Measurements from ENCODE around the gene NFATC2.
"Not testable (repeated sequence)": the region's sequence is repeated elsewhere in the genome, so short reads cannot be mapped to it uniquely, and the experiment has no call there.

Gene NFATC2

DNA sequence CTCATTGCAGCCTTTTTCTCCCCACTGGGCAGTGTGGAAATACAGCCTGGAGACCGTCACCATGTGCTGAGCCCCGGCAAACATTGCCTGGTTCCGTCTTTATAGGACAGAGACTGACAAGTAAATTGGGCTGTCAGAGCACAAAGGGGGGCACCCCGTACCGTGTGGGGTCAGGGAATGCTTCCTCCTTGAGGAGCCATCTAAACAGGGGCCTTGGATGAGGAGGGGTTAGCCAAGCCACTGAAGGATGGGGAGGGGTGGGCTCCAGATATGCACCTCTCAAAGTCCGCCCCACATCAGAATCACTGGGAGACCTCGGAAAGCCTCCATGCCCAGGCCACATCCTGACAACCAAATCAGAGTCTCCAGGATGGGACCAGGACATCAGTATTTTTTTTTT, 73.9 kb downstream of the NFATC2 start:
- DNase-seq: no peak

DNA sequence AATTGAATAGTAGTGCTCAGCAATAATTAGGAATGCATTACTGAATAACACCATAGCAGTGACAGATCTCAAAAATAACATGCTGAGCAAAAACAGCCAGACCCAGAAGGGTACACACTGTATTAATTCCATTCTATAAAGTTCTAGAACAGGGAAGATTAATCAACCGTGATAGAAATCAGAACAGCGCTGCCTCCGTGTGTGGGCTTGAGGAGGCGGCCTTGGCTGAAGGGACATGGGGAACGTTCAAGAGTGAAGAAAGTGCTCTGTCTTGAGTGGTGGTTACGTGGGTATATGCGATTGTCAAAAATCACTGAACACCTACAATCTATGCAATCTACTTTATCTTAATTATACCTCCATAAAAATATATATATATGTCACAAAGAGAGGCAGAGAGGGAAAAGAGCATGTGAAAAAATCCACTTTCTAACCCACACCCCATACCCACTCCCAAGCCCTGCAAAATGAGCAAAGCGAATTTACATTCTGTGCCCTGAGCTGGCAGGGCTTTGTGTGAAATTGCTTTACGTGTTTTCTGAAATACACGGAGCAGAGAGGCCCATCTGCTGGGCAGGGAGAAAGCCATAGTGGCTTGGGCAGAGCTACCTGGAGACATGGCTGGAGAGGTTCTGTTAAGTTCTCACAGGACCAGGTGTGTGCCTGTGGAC, 74.4 kb downstream of the NFATC2 start:
- DNase-seq: no peak

DNA sequence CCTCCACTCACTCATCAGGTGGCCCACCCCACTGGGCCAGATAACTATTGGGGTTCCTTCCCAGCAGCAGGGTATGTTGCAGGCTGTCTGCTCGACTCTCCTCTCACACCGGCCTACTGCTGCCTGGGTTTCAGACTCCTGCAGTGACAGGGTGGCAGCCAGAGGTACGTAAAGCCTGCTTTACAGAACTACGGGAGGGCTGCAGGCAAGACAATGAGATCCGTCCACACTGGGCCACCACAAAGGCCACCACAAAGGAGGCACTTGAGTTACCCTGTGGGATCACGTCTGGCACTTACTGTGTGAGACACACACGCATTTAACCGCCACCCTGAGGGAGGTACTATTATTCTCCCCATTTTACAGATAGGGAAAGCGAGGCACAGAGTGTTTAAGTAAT, 78.5 kb downstream of the NFATC2 start:
- no peak for DNase-seq

DNA sequence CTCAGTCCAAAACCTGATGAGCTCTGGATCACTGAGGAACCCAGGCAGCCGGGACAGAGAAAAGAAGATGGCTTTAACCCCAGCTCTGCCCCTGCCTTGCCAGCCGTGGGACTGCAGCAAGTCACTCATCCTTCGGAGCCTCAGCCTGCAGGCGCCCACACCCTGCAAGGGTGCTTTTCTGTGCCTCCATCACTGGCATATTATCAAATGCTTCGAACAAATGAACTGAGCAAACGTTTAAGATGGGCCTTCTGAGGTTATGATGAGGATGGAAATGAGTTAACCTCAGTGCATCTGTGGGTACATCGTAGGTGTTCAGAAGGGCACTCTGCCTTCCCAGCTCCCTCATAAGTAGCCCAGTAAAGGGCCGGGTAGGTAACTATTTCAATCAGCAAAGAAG, 79.0 kb downstream of the NFATC2 start:
- no peak for DNase-seq

DNA sequence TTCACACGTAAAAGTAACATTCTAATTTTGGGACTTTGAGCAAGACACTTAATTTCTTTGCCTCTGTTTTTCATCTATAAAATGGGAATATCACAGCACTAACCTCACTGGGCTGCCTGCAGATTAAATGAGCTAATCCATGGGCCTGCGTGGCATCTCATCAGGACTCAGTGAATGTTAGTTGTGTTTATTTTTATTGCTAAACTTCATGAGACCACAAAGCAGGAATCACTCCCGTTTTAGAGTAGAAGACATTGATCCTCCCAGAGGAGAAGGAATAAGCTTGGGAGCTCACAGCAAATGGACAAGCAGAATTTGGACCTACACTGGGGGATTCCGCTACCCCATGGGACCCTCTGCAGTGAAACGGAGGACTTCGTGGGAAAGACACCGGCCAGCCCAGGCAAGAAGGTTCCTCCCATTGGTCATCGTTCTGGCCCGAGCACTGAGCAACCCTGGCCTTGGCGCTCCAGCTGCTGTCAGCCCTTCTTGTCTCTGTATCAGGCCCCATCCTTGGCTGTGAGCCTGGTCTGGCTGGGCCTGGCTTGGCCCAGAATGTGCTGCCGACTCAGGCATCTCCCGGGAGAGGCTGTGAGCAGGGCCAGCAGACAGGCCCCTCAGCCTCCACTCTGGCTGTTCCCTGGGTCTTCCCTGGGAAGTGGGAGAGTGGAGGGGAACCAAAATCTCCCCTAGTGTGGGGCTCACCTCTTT, 79.8 kb downstream of the NFATC2 start:
- DNase-seq: no peak

DNA sequence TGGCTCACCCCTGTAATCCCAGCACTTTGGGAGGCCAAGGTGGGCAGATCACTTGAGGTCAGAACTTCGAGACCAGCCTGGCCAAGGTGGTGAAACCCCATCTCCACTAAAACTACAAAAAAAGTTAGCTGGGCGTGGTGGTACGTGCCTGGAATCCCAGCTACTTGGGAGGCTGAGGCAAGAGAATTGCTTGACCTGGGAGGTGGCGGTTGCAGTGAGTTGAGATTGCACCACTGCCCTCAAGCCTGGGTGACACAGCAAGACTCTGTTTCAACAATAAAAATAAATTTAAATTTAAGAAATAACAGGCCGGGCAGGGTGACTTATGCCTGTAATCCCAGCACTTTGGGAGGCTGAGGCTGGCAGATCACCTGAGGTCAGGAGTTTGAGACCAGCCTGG, 80.7 kb downstream of the NFATC2 start:
- not testable (repeated sequence) for DNase-seq

DNA sequence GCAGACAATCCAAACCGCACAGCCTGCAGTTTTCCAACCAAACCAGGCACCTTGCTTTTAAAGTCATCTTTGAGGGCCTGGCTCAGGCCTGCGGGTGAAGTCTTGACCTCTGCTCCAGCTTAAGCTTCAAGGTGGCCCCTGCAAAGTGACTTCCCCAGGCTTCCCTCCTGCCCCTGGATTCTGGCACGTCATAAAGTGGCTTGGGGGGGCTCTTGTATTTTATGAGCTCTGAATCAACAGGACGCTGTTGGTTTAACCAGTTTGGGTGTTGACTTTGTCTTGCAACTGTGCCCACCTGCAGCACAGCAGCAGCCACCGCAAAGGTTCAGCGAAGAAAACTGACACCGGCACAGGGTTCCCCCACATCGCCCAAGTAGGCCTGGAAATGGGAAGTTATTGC, 81.2 kb downstream of the NFATC2 start:
- DNase-seq: no peak

- peak; percentile 32 for DNase-seq
Observed at GRCh38 chr20:51460569-51461265, 81.8 kb downstream of the NFATC2 start.

DNA sequence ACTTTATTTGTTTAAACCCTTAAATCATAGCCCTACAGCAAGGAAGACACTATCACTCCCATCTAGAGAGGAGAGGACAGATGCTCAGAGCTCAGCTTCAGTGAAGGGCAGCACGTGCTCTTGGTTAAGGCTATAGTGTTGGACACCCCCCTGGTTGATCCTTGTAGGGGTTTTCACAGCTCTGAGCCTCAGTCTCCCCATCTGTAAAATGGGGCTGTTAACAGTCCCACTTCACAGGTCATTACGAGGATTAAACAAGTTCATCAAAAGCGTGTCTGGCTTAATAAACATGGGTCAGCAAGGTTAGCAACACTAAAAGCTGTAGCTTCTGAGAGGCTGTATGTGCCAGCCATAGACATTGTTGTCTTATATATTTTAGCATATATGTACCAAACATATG, 82.4 kb downstream of the NFATC2 start:
- DNase-seq: no peak

DNA sequence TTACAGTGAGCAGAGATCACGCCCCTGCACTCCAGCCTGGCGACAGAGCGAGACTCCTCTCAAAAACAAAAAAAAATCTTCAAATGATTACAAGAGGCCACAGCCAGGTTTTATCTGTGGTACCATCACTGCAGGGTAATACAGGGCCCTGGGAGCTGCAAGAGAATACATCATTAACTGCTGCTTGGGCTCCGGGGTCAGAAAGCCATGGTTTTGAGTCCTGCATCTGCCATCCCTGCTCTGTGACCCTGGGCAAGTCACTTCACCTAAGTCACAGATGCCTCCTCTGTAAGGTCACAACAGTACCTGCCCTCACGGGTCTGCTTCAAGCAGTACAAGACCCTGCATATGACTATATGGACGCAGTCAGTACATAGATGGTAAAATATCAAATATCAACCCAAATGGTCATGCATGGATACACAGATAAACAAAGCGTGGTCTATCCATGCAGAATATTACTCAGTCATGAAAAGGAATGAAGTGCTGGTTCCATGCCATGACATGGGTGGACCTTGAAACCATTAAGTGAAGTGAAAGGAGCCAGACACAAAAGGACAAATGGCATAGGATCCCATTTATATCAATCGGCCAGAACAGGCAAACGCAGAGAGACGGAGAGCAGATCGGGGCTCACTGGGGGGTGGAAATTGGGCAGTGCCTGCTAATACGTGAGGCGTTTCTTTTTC, 83.6 kb downstream of the NFATC2 start:
- no peak for DNase-seq

DNA sequence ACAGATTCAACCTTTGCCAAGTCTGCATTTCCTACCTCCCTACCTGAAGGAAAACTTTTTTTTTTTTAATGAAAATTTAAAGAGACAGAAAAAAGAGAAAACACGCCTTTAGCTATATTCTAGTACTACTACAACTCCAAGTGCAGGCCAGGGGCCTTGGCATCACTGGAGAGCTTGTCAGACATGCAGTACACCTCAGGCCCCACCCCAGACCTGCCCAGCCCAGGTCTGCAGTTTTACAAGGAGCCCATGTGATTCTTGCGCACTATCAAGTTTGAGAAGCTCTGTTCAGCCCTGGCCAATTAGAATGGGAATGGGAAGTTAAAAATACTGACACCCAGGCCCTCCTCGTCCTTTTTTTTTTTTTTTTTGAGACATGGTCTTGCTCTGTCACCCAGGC, 85.0 kb downstream of the NFATC2 start:
- no peak for DNase-seq

DNA sequence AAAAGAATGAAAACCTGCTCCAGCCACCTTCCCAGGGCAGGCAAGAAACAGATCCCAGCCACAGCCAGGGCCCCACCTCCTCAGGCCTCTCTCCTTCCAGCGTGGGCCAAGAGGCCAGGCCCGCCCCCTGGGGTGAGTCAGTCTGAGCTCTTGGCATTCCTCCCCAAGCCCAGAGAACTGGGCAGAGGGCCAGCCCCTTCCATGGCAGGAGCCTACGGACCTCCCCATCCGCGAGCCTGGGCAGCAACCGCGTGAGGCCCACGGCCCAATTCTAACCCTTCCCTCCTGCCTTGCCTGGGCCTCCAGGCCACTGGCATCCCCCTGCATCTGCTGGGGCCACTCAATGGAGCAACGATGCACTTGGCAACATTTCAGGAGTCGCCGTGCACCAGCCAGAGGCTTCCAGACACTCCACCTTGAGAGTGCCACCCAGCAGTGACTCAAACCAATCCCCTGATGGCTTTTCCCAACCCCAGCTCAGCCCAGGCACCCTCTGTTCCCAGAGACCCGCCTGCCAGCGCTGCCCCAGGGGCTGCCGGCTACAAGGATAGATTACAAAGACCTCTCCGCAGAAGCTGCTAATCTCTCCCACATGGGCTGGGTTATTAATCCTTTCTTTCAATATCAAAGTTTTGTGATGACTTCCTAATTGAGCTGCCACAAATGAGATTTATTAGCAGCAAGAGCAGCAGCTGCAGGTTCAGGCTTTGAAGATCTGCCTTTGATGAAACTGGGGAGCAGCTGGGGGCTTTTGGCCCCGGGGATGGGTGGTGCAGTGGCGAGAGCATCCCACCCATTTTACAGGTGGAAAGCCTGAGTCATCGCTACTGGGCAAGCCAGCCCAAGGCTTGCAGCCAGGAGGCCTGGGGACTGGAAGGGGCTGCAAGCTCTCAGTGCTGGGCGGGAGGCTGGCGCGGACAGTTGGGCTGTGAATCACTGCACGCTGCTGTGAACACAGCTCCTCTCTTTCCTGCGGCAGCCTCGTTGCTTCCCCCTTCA, 85.7 kb downstream of the NFATC2 start:
- DNase-seq: peak; percentile 12

GRCh38 chr20:51454250-51454865, 88.2 kb downstream of the NFATC2 start:
- no peak for DNase-seq

GRCh38 chr20:51452734-51453365, 89.7 kb downstream of the NFATC2 start:
- no peak for DNase-seq

DNA sequence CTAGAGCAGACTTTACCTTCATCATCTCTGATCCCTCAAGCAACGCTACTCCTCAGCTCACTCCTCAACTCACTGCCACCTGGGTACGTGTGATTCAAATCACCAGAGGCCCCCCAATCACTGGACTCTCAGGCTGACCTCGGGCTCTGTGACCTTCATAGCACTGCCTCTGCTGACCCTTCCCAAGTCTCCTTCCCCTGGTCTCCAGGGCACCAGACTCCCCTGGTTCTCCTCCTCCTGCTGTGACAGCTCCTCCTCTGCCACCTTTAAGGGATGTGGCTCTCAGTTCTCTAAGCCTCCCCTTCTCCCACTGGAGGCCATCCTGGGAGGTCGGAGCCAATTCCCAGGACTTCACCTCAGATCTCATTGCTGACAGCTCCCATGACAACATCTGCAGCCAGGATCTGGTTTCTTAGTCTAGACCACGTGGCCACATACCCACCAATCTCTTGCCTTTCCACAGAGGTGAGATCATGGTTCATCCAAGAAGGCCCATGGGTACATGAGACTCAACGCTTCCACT, 90.4 kb downstream of the NFATC2 start:
- no peak for DNase-seq

GRCh38 chr20:51451484-51451883, 91.0 kb downstream of the NFATC2 start:
- DNase-seq: no peak

GRCh38 chr20:51450984-51451383, 91.5 kb downstream of the NFATC2 start:
- no peak for DNase-seq

GRCh38 chr20:51450221-51450712, 92.3 kb downstream of the NFATC2 start:
- DNase-seq: no peak

DNA sequence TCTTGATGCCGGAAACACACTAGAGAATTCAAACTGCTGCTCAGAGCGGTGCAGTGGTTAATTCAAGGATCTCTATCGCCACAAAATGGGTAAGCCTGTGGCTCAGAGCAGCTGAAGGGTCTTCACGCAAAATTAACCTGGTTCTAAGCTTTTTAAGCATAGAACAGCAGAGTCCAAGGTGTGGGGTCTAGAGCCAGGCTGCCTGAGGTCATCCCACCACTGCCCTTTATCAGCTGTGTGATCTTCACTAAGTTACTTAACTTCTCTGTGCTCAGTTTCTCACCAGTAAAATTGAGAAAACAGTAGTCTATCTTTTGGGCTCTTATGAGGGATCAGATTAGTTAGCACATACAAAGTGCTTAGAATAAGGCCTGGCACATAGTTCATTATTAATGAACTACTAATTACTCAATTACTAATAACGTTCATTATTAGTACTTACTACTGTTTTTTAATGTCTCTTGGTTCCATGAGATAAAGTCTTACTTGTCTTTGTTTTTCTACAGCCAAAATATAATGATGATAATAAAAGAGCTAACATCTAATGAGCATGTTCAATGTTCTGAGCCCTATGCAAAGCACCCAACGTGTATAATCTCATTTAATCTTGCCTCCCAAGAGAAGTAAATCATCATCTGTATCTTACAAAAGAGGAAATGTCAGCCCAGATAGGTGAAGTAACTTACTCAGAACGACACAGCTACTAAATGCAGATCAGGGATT, 92.9 kb downstream of the NFATC2 start:
- no peak for DNase-seq

- DNase-seq: no peak
Observed at GRCh38 chr20:51447765-51448148, 94.8 kb downstream of the NFATC2 start.
